SU-DHL-6 (cell line): ENCODE results near the gene ARHGAP20.

Source experiments
- H2AFZ ChIP-seq: fragments of 200-600 bp; sonication (generic); 2 replicates; pipeline ENCODE4 v1.6.1; 2014; ENCODE audit warnings: low read depth, mild to moderate bottlenecking, moderate library complexity, mixed read lengths, antibody characterized with exemption, low read length; ENCODE audit not compliant: severe bottlenecking
- H3F3A ChIP-seq: fragments of 200-600 bp; shearing (Covaris generic); 2 replicates; pipeline ENCODE4 v1.6.0; 2016; ENCODE audit warnings: antibody characterized with exemption, mild to moderate bottlenecking; ENCODE audit not compliant: insufficient read depth
- H3K27ac ChIP-seq: fragments of 200-600 bp; sonication (generic); 2 replicates; pipeline ENCODE4 v1.5.1; 2016; ENCODE audit warnings: low read depth, mild to moderate bottlenecking, low read length, moderate library complexity, mixed read lengths
- H3K27me3 ChIP-seq: fragments of 200-600 bp; sonication (generic), shearing (Covaris generic); 2 replicates; pipeline ENCODE4 v1.6.0; 2014; ENCODE audit warnings: mild to moderate bottlenecking, low read length
- H3K36me3 ChIP-seq: fragments of 200-600 bp; sonication (generic); 2 replicates; pipeline ENCODE4 v1.6.1; 2014; ENCODE audit warnings: mild to moderate bottlenecking, low read length, mixed read lengths
- H3K4me2 ChIP-seq: fragments of 300-600, 200-600 bp; shearing (Covaris generic), sonication (generic); 2 replicates; pipeline ENCODE4 v1.6.0; 2014; ENCODE audit warnings: low read length, low read depth, mild to moderate bottlenecking; ENCODE audit not compliant: poor library complexity, severe bottlenecking
- H3K4me3 ChIP-seq: fragments of 200-600 bp; sonication (generic); 2 replicates; pipeline ENCODE4 v1.5.1; 2014; ENCODE audit warnings: antibody characterized with exemption, low read length, mild to moderate bottlenecking, mixed read lengths; ENCODE audit not compliant: insufficient read depth, poor library complexity, severe bottlenecking
- H3K79me2 ChIP-seq: fragments of 200-600 bp; sonication (generic); 2 replicates; pipeline ENCODE4 v1.6.1; 2014; ENCODE audit warnings: mild to moderate bottlenecking, low read length, moderate library complexity; ENCODE audit not compliant: insufficient read depth
- H3K9ac ChIP-seq: fragments of 200-600 bp; sonication (generic); 2 replicates; pipeline ENCODE4 v1.7.0; 2014; ENCODE audit warnings: mild to moderate bottlenecking, low read length
- H3K9me2 ChIP-seq: fragments of 200-600 bp; sonication (generic); replicated peaks from 2 replicates; pipeline ENCODE4 v1.6.1; 2014; ENCODE audit warnings: low read length; ENCODE audit not compliant: insufficient read depth
- H3K9me3 ChIP-seq: fragments of 200-600 bp; sonication (generic); 2 replicates; pipeline ENCODE4 v1.6.1; 2014; ENCODE audit warnings: low read length, mixed read lengths; ENCODE audit not compliant: insufficient read depth
- H4K20me1 ChIP-seq: fragments of 200-600 bp; sonication (generic); 2 replicates; pipeline ENCODE4 v1.6.1; 2014; ENCODE audit warnings: low read depth, mild to moderate bottlenecking, antibody characterized with exemption, low read length, moderate library complexity, mixed read lengths
- CTCF ChIP-seq: fragments of 200-600 bp; sonication (generic); IDR thresholded peaks from one replicate; pipeline ENCODE4 v1.5.1; 2017; ENCODE audit warnings: antibody characterized with exemption, mild to moderate bottlenecking, low read length, moderate library complexity; ENCODE audit not compliant: insufficient read depth, poor library complexity, severe bottlenecking
- EZH2phosphoT487 ChIP-seq: fragments of 200-600 bp; sonication (generic), shearing (Covaris generic); conservative IDR thresholded peaks from 2 replicates; pipeline ENCODE4 v1.6.1; 2018; ENCODE audit warnings: mild to moderate bottlenecking, antibody characterized with exemption, low read length, moderate library complexity, mixed read lengths

Gene ARHGAP20

GRCh38 chr11:110728883-110729282 is 16.6 kb upstream of the ARHGAP20 start:
- Histone ChIP-seq H4K20me1 (no peaks in the 10 kb centered on the region), H3F3A (no peaks in the 10 kb centered on the region), H3K27ac (no peak overlapping the region), H3K4me2 (no peak overlapping the region), H3K27me3 (no peaks in the 10 kb centered on the region), H2AFZ (no peak overlapping the region), H3K79me2 (no peaks in the 10 kb centered on the region), H3K36me3 (no peaks in the 10 kb centered on the region), H3K9me3 (no peaks in the 10 kb centered on the region; the same call in 1 of the 2 replicates), H3K4me3 (no peak overlapping the region), H3K9ac (no peak overlapping the region), H3K9me2 (no peaks in the 10 kb centered on the region)
- TF ChIP-seq EZH2phosphoT487 (no peak), CTCF (no peak)

GRCh38 chr11:110728476-110728875 is 16.2 kb upstream of the ARHGAP20 start:
- no peak overlapping the region for H3K27ac ChIP-seq
- H3K9ac ChIP-seq, result no peak overlapping the region
- no peaks in the 10 kb centered on the region for H3K36me3 ChIP-seq
- no peaks in the 10 kb centered on the region for H4K20me1 ChIP-seq
- no peak for TF ChIP-seq CTCF
- no peak for TF ChIP-seq EZH2phosphoT487
- no peak overlapping the region for H2AFZ ChIP-seq
- no peaks in the 10 kb centered on the region for H3K79me2 ChIP-seq
- H3K9me2 ChIP-seq, result no peaks in the 10 kb centered on the region
- no peaks in the 10 kb centered on the region; the same call in 1 of the 2 replicates for H3K9me3 ChIP-seq
- H3K4me3 ChIP-seq, result no peak overlapping the region
- H3F3A ChIP-seq, result no peaks in the 10 kb centered on the region
- H3K4me2 ChIP-seq, result no peak overlapping the region
- no peaks in the 10 kb centered on the region for H3K27me3 ChIP-seq

GRCh38 chr11:110724358-110724757 is 12.1 kb upstream of the ARHGAP20 start:
- no peak overlapping the region for H3K27ac ChIP-seq
- no peak overlapping the region for H3K4me3 ChIP-seq
- H3K36me3 ChIP-seq, result no peaks in the 10 kb centered on the region
- TF ChIP-seq CTCF (no peak), EZH2phosphoT487 (no peak)
- H4K20me1 ChIP-seq, result no peaks in the 10 kb centered on the region
- no peaks in the 10 kb centered on the region; the same call in 1 of the 2 replicates for H3K9me3 ChIP-seq
- no peak overlapping the region for H3K9ac ChIP-seq
- no peaks in the 10 kb centered on the region for H3K9me2 ChIP-seq
- no peaks in the 10 kb centered on the region for H3K27me3 ChIP-seq
- no peaks in the 10 kb centered on the region for H3K79me2 ChIP-seq
- H3K4me2 ChIP-seq, result no peak overlapping the region
- H3F3A ChIP-seq, result no peaks in the 10 kb centered on the region
- H2AFZ ChIP-seq, result no peak overlapping the region
